ENCODE measurements around the gene FOXO6.

Gene FOXO6

DNA sequence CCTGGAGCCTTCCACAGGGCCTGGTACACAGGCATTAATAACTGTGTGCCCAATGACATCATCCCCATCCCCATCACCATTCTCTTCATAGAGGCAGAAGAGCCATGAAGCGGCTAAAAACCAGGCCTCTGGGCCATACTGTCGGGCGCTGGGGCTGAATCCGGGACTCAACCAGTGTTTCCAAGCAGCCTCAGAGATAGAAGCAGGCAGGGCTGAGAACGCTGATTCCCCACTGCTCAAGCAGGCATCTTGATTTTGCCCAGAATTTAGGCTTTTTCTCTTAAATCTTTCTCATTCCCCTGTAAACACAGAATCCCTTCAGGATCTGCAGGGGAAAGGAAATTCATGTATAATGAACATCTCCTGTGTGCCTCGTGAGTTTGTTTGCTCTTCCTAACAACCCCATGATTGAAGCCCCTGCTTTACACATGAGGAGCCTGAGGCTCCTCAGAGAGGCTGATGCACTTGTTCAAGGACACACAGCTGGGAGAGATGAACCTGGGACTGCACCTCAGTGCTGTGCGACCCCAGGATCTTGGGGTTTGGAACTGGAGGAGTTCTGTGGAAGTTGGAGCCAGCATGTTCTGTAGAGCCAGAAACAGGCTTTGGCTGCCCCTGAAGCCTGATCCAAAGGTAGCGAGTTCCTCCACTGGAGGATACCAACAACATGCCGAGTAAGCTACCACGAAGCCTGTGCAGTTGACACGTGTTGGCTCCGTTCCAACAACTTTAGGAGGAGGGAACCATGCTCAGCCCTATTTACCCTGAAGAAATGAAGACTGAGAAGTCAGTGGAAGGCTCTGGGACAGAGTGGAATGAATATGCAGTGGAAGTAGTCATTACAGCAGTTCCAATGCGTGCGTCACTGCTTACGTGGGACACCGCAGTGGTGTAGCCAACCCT is 67.8 kb downstream of the FOXO6 start:
- no peak for DNase-seq

DNA sequence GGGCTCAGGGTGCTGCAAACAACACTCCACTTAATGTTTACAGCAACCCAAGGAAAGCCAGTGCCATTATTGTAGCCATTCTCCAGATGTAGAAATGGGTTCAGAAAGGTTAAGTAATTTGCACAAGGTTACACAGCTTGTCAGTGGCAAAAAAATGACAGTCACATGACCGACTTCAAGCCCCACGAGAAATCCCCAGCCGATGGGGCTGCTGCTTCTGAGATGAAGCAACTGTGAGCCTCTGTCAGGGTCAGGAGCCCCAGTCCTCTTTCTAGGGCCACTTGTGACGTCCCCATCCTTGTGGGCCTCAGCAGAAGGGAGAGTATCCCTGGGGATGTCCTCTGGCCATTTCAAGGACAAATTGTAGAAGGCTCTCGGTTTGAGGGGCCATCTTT is 68.4 kb downstream of the FOXO6 start:
- no peak for DNase-seq

DNA sequence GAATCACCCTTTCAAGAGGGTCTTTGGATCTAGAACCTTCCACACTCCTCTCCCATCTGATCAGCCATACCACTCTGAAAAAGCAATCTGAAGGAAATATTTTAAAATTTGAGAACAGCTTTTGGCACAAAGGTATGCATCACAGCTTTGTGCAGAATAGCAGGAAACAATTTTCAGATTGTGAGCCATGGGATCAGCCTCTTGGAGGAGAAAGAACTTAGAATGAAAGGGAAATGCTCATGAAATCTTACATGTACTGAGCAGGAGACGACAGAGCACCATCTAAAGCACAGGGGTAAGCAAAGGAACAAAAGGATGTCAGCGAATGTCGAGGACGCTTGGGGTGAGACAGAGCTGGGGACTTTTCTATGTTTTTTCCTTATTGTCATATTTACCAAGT is 68.8 kb downstream of the FOXO6 start:
- DNase-seq: no peak

DNA sequence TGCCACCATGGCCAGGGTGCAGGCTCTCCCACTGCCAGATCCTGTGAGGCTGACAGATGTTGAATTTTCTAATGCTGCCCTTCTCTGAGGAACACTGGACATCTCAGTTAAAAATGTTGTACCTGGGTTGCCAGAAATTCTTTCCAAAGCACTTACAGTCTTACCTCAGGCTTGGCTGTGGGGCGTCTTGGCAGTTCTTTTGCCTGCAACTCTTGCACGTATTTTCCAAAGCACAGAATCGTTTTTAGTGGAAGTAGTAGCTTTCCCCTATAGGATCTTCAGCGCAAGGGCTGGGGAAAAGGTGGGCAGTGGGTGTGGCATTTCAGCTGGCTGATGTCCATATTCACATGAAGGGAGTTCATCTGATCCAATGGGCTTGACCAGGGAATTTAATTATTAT is 69.3 kb downstream of the FOXO6 start:
- no peak for DNase-seq

DNA sequence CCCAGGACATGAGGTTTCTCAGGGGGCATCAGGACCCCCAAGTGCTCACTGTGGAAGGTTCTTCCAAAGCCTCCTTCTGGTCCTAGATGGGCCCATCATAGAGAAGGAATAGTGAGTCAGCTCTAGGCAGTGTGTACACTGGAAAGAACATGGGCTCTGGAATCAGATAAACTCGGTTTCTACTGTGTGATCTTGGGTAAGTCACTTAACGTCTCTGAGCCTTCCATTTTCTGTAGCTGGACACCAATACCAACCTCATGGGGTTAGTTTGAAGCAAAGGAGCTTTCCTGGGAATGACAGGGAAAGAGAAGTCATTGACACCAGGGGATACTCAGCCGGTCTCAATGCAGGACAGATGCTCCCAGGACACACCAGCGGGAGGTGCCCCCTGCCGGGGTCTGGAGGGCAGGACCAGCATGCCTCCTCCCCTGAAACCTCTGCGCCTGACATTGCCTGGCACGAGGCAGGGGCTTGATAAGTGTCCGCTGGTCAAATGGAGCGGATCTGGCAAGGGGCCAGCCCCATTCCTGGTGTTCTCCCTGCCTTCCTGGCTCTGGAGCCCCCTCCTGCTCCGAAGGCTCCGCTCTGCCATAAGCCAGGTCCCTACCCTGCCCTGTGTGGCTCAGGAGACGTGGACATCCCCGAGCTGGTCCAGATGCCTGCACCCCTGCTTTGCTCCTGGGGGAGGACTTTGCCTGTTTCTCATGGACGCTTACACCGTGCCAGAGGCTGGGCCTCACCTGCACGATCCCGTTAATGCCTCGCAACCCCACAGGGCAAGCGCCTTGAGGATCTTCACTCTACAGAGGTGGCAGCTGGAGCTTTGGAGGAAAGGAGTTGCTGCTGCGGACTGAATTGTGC is 70.5 kb downstream of the FOXO6 start:
- DNase-seq: no peak
